ENCODE measurements around the gene GIMAP7. TPM values are rescaled to one million over a fixed set of nuclear protein-coding genes. Genes with fewer than 3 reads are reported as not detected.

The GIMAP7 gene
- total RNA-seq, 1 experiment from 2014 or later = 0.25 TPM

GRCh38 chr7:150567871-150568301, 53.2 kb downstream of the GIMAP7 start:
- CTCF ChIA-PET = no interaction called here
- H3K27ac ChIP-seq (ENCODE audit: low read depth, low read length) = no peak overlapping the region
- no peaks in the 10 kb centered on the region for H3K9me2 ChIP-seq (ENCODE audit: insufficient read depth)
- no TSS peak for BruUV-seq (replicated peaks)
- TF ChIP-seq CBX3 (IDR thresholded peaks at IDR 0.05; ENCODE audit: low read depth) (no peak), CEBPB (IDR thresholded peaks at IDR 0.05; ENCODE audit: low read depth) (no peak), ATF3 (IDR thresholded peaks at IDR 0.05) (no peak), ZBTB33 (IDR thresholded peaks at IDR 0.05; ENCODE audit: extremely low read depth, insufficient replicate concordance, low read length) (no peak), ZFX (IDR thresholded peaks at IDR 0.05) (no peak), FOSL1 (IDR thresholded peaks at IDR 0.05; ENCODE audit: low read depth) (no peak), TCF7L2 (IDR thresholded peaks at IDR 0.05; ENCODE audit: borderline replicate concordance, extremely low read depth, insufficient read depth, insufficient read length) (no peak), ZNF274 (IDR thresholded peaks at IDR 0.05; ENCODE audit: low read depth, low read length) (no peak)
- H3K27me3 ChIP-seq (ENCODE audit: insufficient read depth, low read length) = 0 out of 2 replicates have a peak, but pooled peaks cover 12% of the 10 kb centered on the region
- RAD21 ChIA-PET (ENCODE audit: low non-redundant PET in 1 of 2, low total read pairs in 2 of 2, uncharacterized antibody in 2 of 2, unreplicated experiment in 2 of 2) = interaction anchor here in 1 of 2 experiments (0.6 kb wide), 1 partner anchor 117 kb away, joined by 3 read pairs; no protein-coding TSS in a partner anchor
- no peaks in the 10 kb centered on the region for H4K20me1 ChIP-seq (ENCODE audit: insufficient read depth)
- no peak overlapping the region for H2AFZ ChIP-seq (ENCODE audit: low read depth, low read length, poor library complexity, severe bottlenecking)
- H3K36me3 ChIP-seq (ENCODE audit: control insufficient read depth in 1 of 2, insufficient read depth in 2 of 2, low read length in 2 of 2) = no peaks in the 10 kb centered on the region
- DNase-seq (ENCODE audit: low read depth, low spot score) (no peak), ATAC-seq (no peak)
- no peak overlapping the region for H3K4me2 ChIP-seq (ENCODE audit: low read length)
- no peak overlapping the region for H3K4me3 ChIP-seq (replicated peaks in 1 of 2; ENCODE audit: low read depth in 1 of 2, low read length in 2 of 2)
- intact Hi-C loops (cut with micrococcal nuclease) = no loop called here
- POLR2A ChIA-PET = no interaction called here
- H3K9me3 ChIP-seq (ENCODE audit: control insufficient read depth in 1 of 2, insufficient read depth in 1 of 2, low read depth in 1 of 2, low read length in 2 of 2) = no peaks in the 10 kb centered on the region
- no peaks in the 10 kb centered on the region for H3K4me1 ChIP-seq (ENCODE audit: control insufficient read depth in 1 of 2, insufficient read depth in 2 of 2, low read length in 2 of 2)
- H3K9ac ChIP-seq (ENCODE audit: low read length) = no peak overlapping the region
- no peaks in the 10 kb centered on the region for H3K79me2 ChIP-seq (ENCODE audit: insufficient read depth, low read length)

- TF ChIP-seq MAX (IDR thresholded peaks at IDR 0.05) = no peak
- TF ChIP-seq FOSL1 (IDR thresholded peaks at IDR 0.05; ENCODE audit: low read depth) = no peak
- no peak for TF ChIP-seq JUND (IDR thresholded peaks at IDR 0.05)
- no peak for TF ChIP-seq YY1 (IDR thresholded peaks at IDR 0.05; ENCODE audit: extremely low read depth, insufficient replicate concordance, low read depth, low read length)
- no peak for TF ChIP-seq REST (IDR thresholded peaks at IDR 0.05; ENCODE audit: low read depth)
- no peak for TF ChIP-seq SIN3A (IDR thresholded peaks at IDR 0.05; ENCODE audit: low read depth)
- no peak for TF ChIP-seq EGR1 (IDR thresholded peaks at IDR 0.05; ENCODE audit: low read depth)
- no peak for TF ChIP-seq RAD21 (IDR thresholded peaks at IDR 0.05; ENCODE audit: low read depth)
- TF ChIP-seq CEBPB (IDR thresholded peaks at IDR 0.05; ENCODE audit: low read depth) = no peak
- no peak for TF ChIP-seq EZH2phosphoT487 (IDR thresholded peaks at IDR 0.05; ENCODE audit: borderline replicate concordance)
- ATAC-seq = no peak
- Histone ChIP-seq H3K79me2 (ENCODE audit: insufficient read depth, low read length) (no peaks in the 10 kb centered on the region), H3K27ac (ENCODE audit: low read depth, low read length) (no peak overlapping the region), H4K20me1 (ENCODE audit: insufficient read depth) (no peaks in the 10 kb centered on the region), H3K4me1 (ENCODE audit: control insufficient read depth in 1 of 2, insufficient read depth in 2 of 2, low read length in 2 of 2) (no peaks in the 10 kb centered on the region), H3K4me2 (ENCODE audit: low read length) (no peak overlapping the region), H3K27me3 (ENCODE audit: insufficient read depth, low read length) (0 out of 2 replicates have a peak, but pooled peaks cover 11% of the 10 kb centered on the region), H3K9me3 (ENCODE audit: control insufficient read depth in 1 of 2, insufficient read depth in 1 of 2, low read depth in 1 of 2, low read length in 2 of 2) (no peaks in the 10 kb centered on the region), H3K9me2 (ENCODE audit: insufficient read depth) (no peaks in the 10 kb centered on the region), H3K9ac (ENCODE audit: low read length) (no peak overlapping the region), H3K36me3 (ENCODE audit: control insufficient read depth in 1 of 2, insufficient read depth in 2 of 2, low read length in 2 of 2) (no peaks in the 10 kb centered on the region), H3K4me3 (replicated peaks in 1 of 2; ENCODE audit: low read depth in 1 of 2, low read length in 2 of 2) (no peak overlapping the region), H2AFZ (ENCODE audit: low read depth, low read length, poor library complexity, severe bottlenecking) (no peak overlapping the region)
- POLR2A ChIA-PET = no interaction called here
- CTCF ChIA-PET = no interaction called here
- BruUV-seq (replicated peaks) = no TSS peak
- DNase-seq (ENCODE audit: low read depth, low spot score) = no peak
- intact Hi-C loops (cut with micrococcal nuclease) = no loop called here
- RAD21 ChIA-PET (ENCODE audit: low non-redundant PET in 1 of 2, low total read pairs in 2 of 2, uncharacterized antibody in 2 of 2, unreplicated experiment in 2 of 2) = no interaction called here
Measured at GRCh38 chr7:150568714-150569113, 54.0 kb downstream of the GIMAP7 start.
